Measurements from ENCODE around the gene DHX30. TPM values are rescaled to one million over a fixed set of nuclear protein-coding genes. Genes with fewer than 3 reads are reported as not detected.

DHX30 gene
- total and polyA plus RNA-seq, 2 of the 4 experiments (the other 2 are of a cell fraction), result 55.6 to 57.2 TPM

GRCh38 chr3:47778746-47779145 is 24.2 kb upstream of the DHX30 start:
- ATAC-seq (ENCODE audit: low read depth), result no peak
- dilution Hi-C loops (cut with HindIII; ENCODE audit: low sequenced_read_pairs, unreplicated experiment), result no loop called here
- H2BK20ac ChIP-seq (ENCODE audit: low read depth, low read length), result no peak overlapping the region
- H4K5ac ChIP-seq (ENCODE audit: low read depth, low read length), result no peak overlapping the region
- TF ChIP-seq FOS (IDR thresholded peaks at IDR 0.05; ENCODE audit: low read depth, low read length) (no peak), RFX5 (IDR thresholded peaks at IDR 0.05; ENCODE audit: low read depth, low read length) (no peak)
- no peak overlapping the region for H2AK5ac ChIP-seq (ENCODE audit: low read depth, low read length)
- no peak overlapping the region for H3K23ac ChIP-seq (ENCODE audit: low read depth, low read length)
- no peak overlapping the region for H2AK9ac ChIP-seq (replicated peaks; ENCODE audit: low read depth, low read length, poor library complexity)
- H3K9ac ChIP-seq (ENCODE audit: low read depth, low read length), result no peak overlapping the region
- DNase-seq, result no peak
- intact Hi-C loops (cut with micrococcal nuclease), result loop anchor here (10.0 kb wide), 1 partner anchor 64 kb away; no protein-coding TSS in a partner anchor
- H4K91ac ChIP-seq (ENCODE audit: insufficient read depth, low read depth, low read length), result no peak overlapping the region
- no peak overlapping the region for H3K4me2 ChIP-seq (ENCODE audit: low read depth, low read length)
- no peak overlapping the region for H3K14ac ChIP-seq (replicated peaks; ENCODE audit: low read depth, low read length)
- H2BK120ac ChIP-seq (ENCODE audit: low read depth, low read length), result no peak overlapping the region
- H3K56ac ChIP-seq (ENCODE audit: extremely low read depth, insufficient read depth, low read length), result no peak overlapping the region
- H3K9me3 ChIP-seq (ENCODE audit: control insufficient read depth, insufficient read depth, low read length), result no peaks in the 10 kb centered on the region
- no peak overlapping the region for H3K27ac ChIP-seq (ENCODE audit: insufficient read depth, low read length)
- H2BK5ac ChIP-seq (ENCODE audit: low read depth, low read length, poor library complexity, severe bottlenecking), result no peak overlapping the region
- peaks cover 3% of the 10 kb centered on the region; the same call in 1 of the 2 replicates for H3K9me1 ChIP-seq (ENCODE audit: insufficient read depth, low read length)
- no peak overlapping the region for H2BK15ac ChIP-seq (ENCODE audit: low read depth, low read length)
- peaks cover 3 to 56% of the 10 kb centered on the region in 2 experiments; a peak in 3 of 4 replicates for H3K79me1 ChIP-seq (ENCODE audit: low read depth in 1 of 2, low read length in 2 of 2)
- H3K18ac ChIP-seq (ENCODE audit: low read depth, low read length), result no peak overlapping the region
- H3K4me3 ChIP-seq (ENCODE audit: insufficient read depth, low read depth, low read length), result no peak overlapping the region
- no peaks in the 10 kb centered on the region for H3K27me3 ChIP-seq (ENCODE audit: control insufficient read depth, insufficient read depth, low read length)
- H4K8ac ChIP-seq (ENCODE audit: low read depth in 2 of 2, low read length in 2 of 2), result no peak overlapping the region
- ChIA-PET CTCF (no interaction called here), POLR2A (ENCODE audit: unreplicated experiment) (no interaction called here)
- no peak overlapping the region for H2AFZ ChIP-seq (replicated peaks; ENCODE audit: low read length, poor library complexity)
- WGBS, 2 experiments (ENCODE audit: extremely low coverage in 2 of 2, insufficient read length in 1 of 2), result no CpG with 5 or more reads among the region's 3 CpGs
- in situ Hi-C loops (cut with MboI; ENCODE audit: low sequenced_read_pairs), result no loop called here
- H4K20me1 ChIP-seq (ENCODE audit: insufficient read depth, low read length), result peaks cover 61% of the 10 kb centered on the region
- H3K4me1 ChIP-seq (ENCODE audit: control insufficient read depth, insufficient read depth, low read length), result peaks cover 2% of the 10 kb centered on the region
- peaks cover 3% of the 10 kb centered on the region; the same call in 1 of the 2 replicates for H3K36me3 ChIP-seq (ENCODE audit: control insufficient read depth, insufficient read depth, low read length)
- no peak overlapping the region for H3K4ac ChIP-seq (ENCODE audit: low read depth, low read length)
- no TSS peak for BruUV-seq (replicated peaks)

Data from IMR-90 (cell line).